Stimulated activated CD8-positive, alpha-beta memory T cell treated with anti-CD3 and anti-CD28 coated beads, Interleukin-15, amount 100 ng/mL, for 4 hours (primary cell): ENCODE measurements around the gene SLPI.

Experiments
- DNase-seq, 2 donors: peaks; one replicate each; pipeline ENCODE4 v3.0.0-alpha.2; 2020; ENCODE audit warnings: low read depth in 2 of 2

The SLPI gene

GRCh38 chr20:45218124-45218523 is 36.2 kb downstream of the SLPI start:
- DNase-seq, result no peak

GRCh38 chr20:45212836-45213235 is 41.5 kb downstream of the SLPI start:
- no peak for DNase-seq

GRCh38 chr20:45211569-45212474 is 42.5 kb downstream of the SLPI start:
- DNase-seq, result no peak

- no peak for DNase-seq
Observed at GRCh38 chr20:45209924-45210323, 44.4 kb downstream of the SLPI start.

- DNase-seq, result no peak
Observed at GRCh38 chr20:45206725-45207124, 47.6 kb downstream of the SLPI start, which contains the start of gene SEMG1. Gene SEMG1 (plus strand): TSS chr20:45207033. CDS start chr20:45207054, 21 bp downstream.
